WTC11 (cell line): ENCODE data around the gene PCDH9.

ENCODE experiments used
- EMX1 ChIP-seq: fragments of 250-450 bp; sonication (Bioruptor Pico); IDR thresholded peaks from 2 replicates; pipeline ENCODE4 v1.8.0; 2021; ENCODE audit warnings: mild to moderate bottlenecking
- ZNF263 ChIP-seq: sonication (generic); formaldehyde crosslinking; IDR thresholded peaks from 2 replicates; pipeline ENCODE4 v1.8.1; 2022; ENCODE audit warnings: low read depth, mild to moderate bottlenecking, moderate library complexity, missing genetic modification reagents
- TF ChIP-seq, protein P1 (sequence below): fragments of 250-450 bp; sonication (Bioruptor Pico); IDR thresholded peaks from 2 replicates; pipeline ENCODE4 v2.1.2; 2022; ENCODE audit warnings: mild to moderate bottlenecking, moderate library complexity

DNA sequence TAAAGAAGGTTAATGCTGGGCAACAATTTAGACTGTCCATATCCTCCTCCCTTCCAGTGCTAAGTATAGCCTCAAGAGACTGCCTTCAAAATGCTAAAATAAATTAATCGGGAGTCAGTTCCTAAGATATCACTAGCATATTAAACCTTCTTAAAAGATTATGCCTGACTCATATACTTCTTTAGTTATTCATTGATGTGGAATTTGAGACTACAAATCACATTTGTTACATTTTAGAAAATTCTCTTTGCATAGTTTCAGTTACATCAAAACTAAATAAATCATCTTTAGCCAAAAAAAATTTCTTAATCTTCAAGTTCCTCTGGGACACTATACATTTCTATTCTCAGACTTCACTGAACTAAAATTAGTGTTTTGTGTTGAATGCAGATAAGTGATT, 769.1 kb downstream of the PCDH9 start:
- TF ChIP-seq, protein P1, sequence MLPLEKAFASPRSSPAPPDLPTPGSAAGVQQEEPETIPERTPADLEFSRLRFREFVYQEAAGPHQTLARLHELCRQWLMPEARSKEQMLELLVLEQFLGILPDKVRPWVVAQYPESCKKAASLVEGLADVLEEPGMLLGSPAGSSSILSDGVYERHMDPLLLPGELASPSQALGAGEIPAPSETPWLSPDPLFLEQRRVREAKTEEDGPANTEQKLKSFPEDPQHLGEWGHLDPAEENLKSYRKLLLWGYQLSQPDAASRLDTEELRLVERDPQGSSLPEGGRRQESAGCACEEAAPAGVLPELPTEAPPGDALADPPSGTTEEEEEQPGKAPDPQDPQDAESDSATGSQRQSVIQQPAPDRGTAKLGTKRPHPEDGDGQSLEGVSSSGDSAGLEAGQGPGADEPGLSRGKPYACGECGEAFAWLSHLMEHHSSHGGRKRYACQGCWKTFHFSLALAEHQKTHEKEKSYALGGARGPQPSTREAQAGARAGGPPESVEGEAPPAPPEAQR (CRISPR knock-in tag): no peak
- TF ChIP-seq ZNF263: no peak
- TF ChIP-seq EMX1: no peak
